Prostate gland (tissue), 2 donors: ENCODE results near the gene RPP25. TPM values are rescaled to one million over a fixed set of nuclear protein-coding genes. Genes with fewer than 3 reads are reported as not detected.

ENCODE experiments used
- DNase-seq: peaks from one replicate; pipeline ENCODE4 v3.0.0-alpha.2; 2019; ENCODE audit warnings: low spot score
- H3K27ac ChIP-seq, 2 donors: fragments of 200-600 bp; sonication (generic); 2 replicates each; pipeline ENCODE4 v1.5.1; 2017 to 2019
- H3K27me3 ChIP-seq: fragments of 200-600 bp; sonication (generic); replicated peaks from 2 replicates; pipeline ENCODE4 v1.5.1; 2019; ENCODE audit not compliant: insufficient read depth
- H3K36me3 ChIP-seq, 2 donors: fragments of 200-600 bp; sonication (generic); 1 replicate in 1 of 2; 2 replicates in 1 of 2; pipeline versions ENCODE4 v1.5.1 to v1.8.1; 2017 to 2019
- H3K4me1 ChIP-seq: fragments of 200-600 bp; sonication (generic); replicated peaks from 2 replicates; pipeline ENCODE4 v1.5.1; 2019
- H3K4me3 ChIP-seq, 2 donors: fragments of 200-600 bp; sonication (generic); 2 replicates each; pipeline ENCODE4 v1.5.1; 2017 to 2019
- H3K9me3 ChIP-seq: fragments of 200-600 bp; sonication (generic); 2 replicates; pipeline ENCODE4 v1.5.1; 2017
- CTCF ChIP-seq, 4 experiments: fragments of 200-600 bp in 2 of 4; fragments of 450-650 bp in 2 of 4; sonication (generic) in 2 of 4; IDR thresholded peaks; 1 replicate in 3 of 4; 2 replicates in 1 of 4; pipeline ENCODE4 v1.5.1; 2016 to 2019; ENCODE audit warnings: antibody characterized with exemption in 4 of 4, mild to moderate bottlenecking in 2 of 4, moderate library complexity in 2 of 4
- POLR2A ChIP-seq: fragments of 450-650 bp; IDR thresholded peaks from one replicate; pipeline ENCODE4 v1.6.1; 2016; ENCODE audit warnings: antibody characterized with exemption, mild to moderate bottlenecking
- POLR2AphosphoS5 ChIP-seq: sonication (generic); formaldehyde crosslinking; IDR thresholded peaks from one replicate; pipeline ENCODE4 v1.6.1; 2017; ENCODE audit warnings: antibody characterized with exemption
- WGBS: methylation state at CpG from one replicate; pipeline ENCODE4 v1.1.5; 2018; 5-methylcytosine and 5-hydroxymethylcytosine counted together
- intact Hi-C: fragments of 100-400 bp; cut with DNase I; formaldehyde crosslinking; loops from one replicate; pipeline ENCODE4 v1.14.2; 2022
- total RNA-seq, 2 donors: library from RNA; depleted of rRNA; stranded (reverse); fragments of >200 nt; gene quantifications; one replicate each; pipeline ENCODE4 v1.1.0, GENCODE V29; 2016

Gene RPP25, protein sequence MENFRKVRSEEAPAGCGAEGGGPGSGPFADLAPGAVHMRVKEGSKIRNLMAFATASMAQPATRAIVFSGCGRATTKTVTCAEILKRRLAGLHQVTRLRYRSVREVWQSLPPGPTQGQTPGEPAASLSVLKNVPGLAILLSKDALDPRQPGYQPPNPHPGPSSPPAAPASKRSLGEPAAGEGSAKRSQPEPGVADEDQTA
- 10 to 100 TPM in 1 of 2 donors, 1 to 10 TPM in 1; 3.8 to 17.6 TPM for total RNA-seq

- peak; percentile 54 for TF ChIP-seq POLR2A
- no peak for TF ChIP-seq CTCF (IDR thresholded peaks at IDR 0.05)
- TF ChIP-seq POLR2AphosphoS5: no peak
- intact Hi-C loops: loop anchor here (5.0 to 10.0 kb wide), 2 partner anchors 245 to 582 kb away; partner anchors contain the start of gene C15orf39
- 1% methylated on average over 43 of the region's 83 CpGs for WGBS
Observed at GRCh38 chr15:74956648-74957475, at the start of gene RPP25. TSS of gene RPP25 (minus strand) at chr15:74956772. CDS start at chr15:74956583, 189 bp downstream.

GRCh38 chr15:75002398-75002797 lies 45.8 kb upstream of the RPP25 start:
- Histone ChIP-seq H3K27ac (no peak overlapping the region), H3K27me3 (no peaks in the 10 kb centered on the region), H3K36me3 (no peaks in the 10 kb centered on the region), H3K4me1 (no peaks in the 10 kb centered on the region), H3K9me3 (no peaks in the 10 kb centered on the region), H3K4me3 (no peak overlapping the region)
- intact Hi-C loops: no loop called here
- 61% methylated on average over 7 of the region's 7 CpGs for WGBS
- no peak for TF ChIP-seq CTCF (IDR thresholded peaks at IDR 0.05)
- TF ChIP-seq POLR2A: no peak
- no peak for TF ChIP-seq POLR2AphosphoS5
- no peak for DNase-seq

More at GRCh38 chr15:74956648-74957475, at the start of gene RPP25:
- H3K27me3 ChIP-seq: no peaks in the 10 kb centered on the region
- peak within 1 kb of the TSS; percentile 44 to 45 for H3K4me3 ChIP-seq
- no peaks in the 10 kb centered on the region for H3K36me3 ChIP-seq
- peak; percentile 65 for DNase-seq
- no peaks in the 10 kb centered on the region for H3K9me3 ChIP-seq
- H3K27ac ChIP-seq: peak within 1 kb of the TSS; percentile 48 to 62
- peaks cover 9% of the 10 kb centered on the region for H3K4me1 ChIP-seq

DNA sequence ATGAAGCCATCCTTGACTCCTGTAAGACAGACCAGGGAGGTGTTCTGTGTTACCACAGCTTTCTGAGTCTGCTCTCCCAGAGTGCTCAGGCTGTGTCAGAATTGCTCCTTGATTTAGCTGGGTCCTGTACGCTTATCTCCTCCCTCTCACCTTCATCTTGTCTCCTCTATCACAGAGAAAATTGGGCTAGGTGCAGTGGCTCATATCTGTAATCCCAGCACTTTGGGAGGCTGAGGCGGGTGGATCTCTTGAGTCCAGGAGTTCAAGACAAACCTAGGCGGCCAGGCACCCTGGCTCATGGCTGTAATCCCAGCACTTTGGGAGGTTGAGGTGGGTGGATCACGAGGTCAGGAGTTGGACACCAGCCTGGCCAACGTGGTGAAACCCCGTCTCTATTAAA lies 44.7 kb upstream of the RPP25 start:
- Histone ChIP-seq H3K36me3 (no peaks in the 10 kb centered on the region), H3K27me3 (no peaks in the 10 kb centered on the region), H3K9me3 (no peaks in the 10 kb centered on the region), H3K27ac (no peak overlapping the region), H3K4me1 (no peaks in the 10 kb centered on the region), H3K4me3 (no peak overlapping the region)
- intact Hi-C loops: no loop called here
- TF ChIP-seq POLR2A (no peak), POLR2AphosphoS5 (no peak), CTCF (IDR thresholded peaks at IDR 0.05) (no peak)
- DNase-seq: no peak
- WGBS: 84% methylated on average over 6 of the region's 6 CpGs

- 91% methylated on average over 2 of the region's 2 CpGs for WGBS
- Histone ChIP-seq H3K36me3 (no peaks in the 10 kb centered on the region), H3K4me1 (peaks cover 4% of the 10 kb centered on the region), H3K27me3 (no peaks in the 10 kb centered on the region), H3K27ac (no peak overlapping the region), H3K9me3 (no peaks in the 10 kb centered on the region), H3K4me3 (no peak overlapping the region)
- no peak for DNase-seq
- intact Hi-C loops: no loop called here
- no peak for TF ChIP-seq POLR2A
- TF ChIP-seq CTCF (IDR thresholded peaks at IDR 0.05): no peak
- TF ChIP-seq POLR2AphosphoS5: no peak
Observed at GRCh38 chr15:74997543-74997942, 41.0 kb upstream of the RPP25 start.
